GM18907 (cell line): Measurements from ENCODE around the gene HYAL3.
A peak's percentile ranks its signal among the peaks of the same experiment; 100 is the strongest.
"Not testable (repeated sequence)": the region's sequence is repeated elsewhere in the genome, so short reads cannot be mapped to it uniquely, and the experiment has no call there.

Source experiments
- ATAC-seq: cut with Tn5 transposase; IDR thresholded peaks from one replicate; pipeline ENCODE4 v1.9.1; 2021; ENCODE audit warnings: mild to moderate bottlenecking, moderate library complexity; ENCODE audit not compliant: unreplicated experiment

The HYAL3 gene

GRCh38 chr3:50272911-50273688 is 26.1 kb downstream of the HYAL3 start:
- ATAC-seq = peak; percentile 81

GRCh38 chr3:50272538-50272910 is 26.7 kb downstream of the HYAL3 start:
- not testable (repeated sequence) for ATAC-seq

- no peak for ATAC-seq
Measured at GRCh38 chr3:50271314-50271936, 27.8 kb downstream of the HYAL3 start.

- ATAC-seq = no peak
Measured at GRCh38 chr3:50270422-50271224, 28.6 kb downstream of the HYAL3 start.

- no peak for ATAC-seq
Measured at GRCh38 chr3:50269977-50270413, 29.2 kb downstream of the HYAL3 start.

- ATAC-seq = no peak
Measured at GRCh38 chr3:50269460-50269859, 29.7 kb downstream of the HYAL3 start.

- ATAC-seq = no peak
Measured at GRCh38 chr3:50268703-50269451, 30.3 kb downstream of the HYAL3 start, which contains the start of gene SEMA3B. SEMA3B (plus strand) TSS chr3:50269147; CDS start chr3:50269241, 94 bp downstream.

GRCh38 chr3:50268276-50268675 is 30.9 kb downstream of the HYAL3 start:
- ATAC-seq = no peak

GRCh38 chr3:50267280-50267913 is 31.8 kb downstream of the HYAL3 start:
- ATAC-seq = no peak

GRCh38 chr3:50266836-50267235 is 32.4 kb downstream of the HYAL3 start:
- ATAC-seq = no peak

- no peak for ATAC-seq
Measured at GRCh38 chr3:50266017-50266416, 33.2 kb downstream of the HYAL3 start.

- no peak for ATAC-seq
Measured at GRCh38 chr3:50265571-50265970, 33.6 kb downstream of the HYAL3 start.

- ATAC-seq = no peak
Measured at GRCh38 chr3:50264964-50265485, 34.2 kb downstream of the HYAL3 start.

- ATAC-seq = no peak
Measured at GRCh38 chr3:50264383-50264963, 34.7 kb downstream of the HYAL3 start.

- no peak for ATAC-seq
Measured at GRCh38 chr3:50263478-50264382, 35.5 kb downstream of the HYAL3 start.

- ATAC-seq = no peak
Measured at GRCh38 chr3:50262778-50263177, 36.4 kb downstream of the HYAL3 start.

GRCh38 chr3:50262200-50262599 is 37.0 kb downstream of the HYAL3 start:
- not testable (repeated sequence) for ATAC-seq

- no peak for ATAC-seq
Measured at GRCh38 chr3:50261505-50261904, 37.7 kb downstream of the HYAL3 start.
